A549 (cell line): ENCODE data around the gene PRICKLE1.

ENCODE experiments used
- CTCF ChIP-seq: fragments of >200 bp; sonication (Bioruptor Twin); formaldehyde crosslinking; IDR thresholded peaks from 3 replicates; pipeline ENCODE4 v1.5.1; 2016
- POLR2AphosphoS2 ChIP-seq: conservative IDR thresholded peaks from 2 replicates; pipeline ENCODE4 v1.6.1; 2012; ENCODE audit warnings: low read length, improper control_type of control experiment, inconsistent platforms
- REST ChIP-seq: fragments of 200-600 bp; sonication (generic); IDR thresholded peaks from 2 replicates; pipeline ENCODE4 v1.6.1; 2016; ENCODE audit warnings: antibody characterized with exemption, mild to moderate bottlenecking, moderate library complexity
- SMC3 ChIP-seq: fragments of >200 bp; sonication (Bioruptor Twin); formaldehyde crosslinking; IDR thresholded peaks from 3 replicates; pipeline ENCODE4 v1.6.1; 2018; ENCODE audit warnings: inconsistent platforms
- ZC3H11A ChIP-seq: fragments of 450-650 bp; IDR thresholded peaks from 2 replicates; pipeline ENCODE4 v1.6.1; 2014; ENCODE audit warnings: antibody characterized with exemption, mild to moderate bottlenecking

- TF ChIP-seq POLR2AphosphoS2 = no peak
- TF ChIP-seq CTCF = no peak
- TF ChIP-seq SMC3 = no peak
- TF ChIP-seq REST = no peak
- TF ChIP-seq ZC3H11A = no peak
These were observed 13.9 kb upstream of the PRICKLE1 start for GRCh38 chr12:42603246-42603990.
